Measurements from ENCODE around the gene MYH4. TPM values are rescaled to one million over a fixed set of nuclear protein-coding genes. Genes with fewer than 3 reads are reported as not detected.

Gene MYH4
- total and polyA plus RNA-seq, 2 of the 8 experiments (the other 6 are each of a cell fraction or from before 2014, with no cell fraction given) = not detected

GRCh38 chr17:10403589-10403988, 65.8 kb downstream of the MYH4 start (continued):
- TF ChIP-seq TCF12 (IDR thresholded peaks at IDR 0.05; ENCODE audit: low read depth, low read length) (no peak), NANOG (IDR thresholded peaks at IDR 0.05; ENCODE audit: insufficient read depth, low read depth, low read length, poor library complexity, severe bottlenecking) (no peak), SIN3A (conservative IDR thresholded peaks at IDR 0.05 in 1 of 2, IDR thresholded peaks at IDR 0.05 in 1 of 2; ENCODE audit: low read depth in 1 of 2, low read length in 2 of 2) (no peak), CBX8 (IDR thresholded peaks at IDR 0.05; ENCODE audit: borderline replicate concordance, low read depth, low read length) (no peak), SRF (IDR thresholded peaks at IDR 0.05; ENCODE audit: low read depth, low read length) (no peak), CTCF (IDR thresholded peaks at IDR 0.05; ENCODE audit: control extremely low read depth in 1 of 3, insufficient read depth in 1 of 3, low read depth in 1 of 3, low read length in 3 of 3) (no peak), TAF1 (IDR thresholded peaks at IDR 0.05; ENCODE audit: low read depth, low read length) (no peak), SAP30 (IDR thresholded peaks at IDR 0.05; ENCODE audit: insufficient read depth, insufficient replicate concordance, low read length) (no peak), JUN (IDR thresholded peaks at IDR 0.05; ENCODE audit: low read depth, low read length) (no peak), HDAC2 (IDR thresholded peaks at IDR 0.05; ENCODE audit: borderline replicate concordance in 1 of 2, low read depth in 2 of 2, low read length in 2 of 2) (no peak), KDM4A (IDR thresholded peaks at IDR 0.05; ENCODE audit: low read depth, low read length, severe bottlenecking) (no peak), EZH2 (IDR thresholded peaks at IDR 0.05; ENCODE audit: low read depth, low read length, severe bottlenecking) (no peak), BRCA1 (IDR thresholded peaks at IDR 0.05; ENCODE audit: low read depth, low read length) (no peak)
